NCI-H1694 treated with DMSO at 0.1 percent for 48 hours (cell line): ENCODE results near the gene MS4A15.
"Not testable (repeated sequence)": the region's sequence is repeated elsewhere in the genome, so short reads cannot be mapped to it uniquely, and the experiment has no call there.

Experiments used
- DNase-seq: peaks from one replicate; lab custom pipeline; 2025; lab: John Stamatoyannopoulos, UW

The MS4A15 gene, protein sequence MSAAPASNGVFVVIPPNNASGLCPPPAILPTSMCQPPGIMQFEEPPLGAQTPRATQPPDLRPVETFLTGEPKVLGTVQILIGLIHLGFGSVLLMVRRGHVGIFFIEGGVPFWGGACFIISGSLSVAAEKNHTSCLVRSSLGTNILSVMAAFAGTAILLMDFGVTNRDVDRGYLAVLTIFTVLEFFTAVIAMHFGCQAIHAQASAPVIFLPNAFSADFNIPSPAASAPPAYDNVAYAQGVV

DNA sequence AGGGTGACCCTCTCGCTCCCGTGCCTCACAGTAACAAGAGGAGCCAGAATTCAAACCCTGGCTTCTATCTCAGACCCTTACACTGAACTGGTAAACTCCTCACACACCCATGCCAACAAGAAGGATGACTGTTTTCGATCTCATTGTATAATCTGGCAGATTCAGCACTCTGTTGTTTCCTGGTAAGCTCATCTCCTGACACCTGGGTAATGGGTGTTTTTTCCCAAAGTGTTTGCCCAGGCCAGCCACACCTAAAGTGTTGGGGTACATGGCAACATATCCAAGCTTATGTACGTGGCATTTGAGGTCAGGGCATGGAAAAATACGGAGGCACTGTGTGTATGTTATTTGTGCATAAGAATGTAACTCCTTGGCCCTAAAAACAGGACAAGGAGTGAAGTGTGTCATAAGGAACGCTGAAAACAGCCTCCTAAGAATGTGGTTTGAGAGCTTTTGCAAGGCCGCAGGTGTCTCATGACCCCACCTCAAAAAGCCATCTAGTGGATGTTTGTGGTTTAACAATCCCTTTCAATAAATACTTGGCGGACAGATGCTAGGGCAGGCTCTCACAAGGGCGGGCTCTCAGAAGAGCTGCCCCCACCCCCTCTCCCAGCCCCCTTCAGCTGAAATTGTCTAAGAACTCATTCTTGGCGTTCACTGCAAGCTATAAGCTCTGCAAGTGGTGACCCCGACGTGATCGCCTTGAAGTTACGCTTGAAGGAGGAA, at the start of gene MS4A15:
Gene MS4A15 (plus strand): TSS at position 561 of the 726 bp plus-strand sequence. CDS start 6,867 bp downstream, outside the sequence.
- no peak for DNase-seq

DNA sequence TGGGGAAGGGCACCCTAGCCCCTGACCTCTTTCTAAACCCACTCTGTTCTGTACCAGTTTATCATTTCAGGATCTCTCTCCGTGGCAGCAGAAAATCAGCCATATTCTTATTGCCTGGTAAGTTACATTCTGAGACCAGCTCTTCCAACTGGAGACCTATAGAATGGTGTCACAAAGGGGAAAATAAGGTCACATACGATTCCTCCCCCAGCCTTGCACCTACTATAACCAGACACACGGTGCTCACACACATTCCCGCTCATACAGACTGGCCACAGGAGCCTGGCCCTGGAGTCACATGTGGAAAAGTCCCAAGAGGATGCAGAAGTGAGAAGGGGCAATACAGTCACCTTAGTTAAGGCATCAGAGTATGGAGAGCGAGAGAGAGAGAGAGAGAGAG, 49.7 kb upstream of the MS4A15 start:
- no peak for DNase-seq

DNA sequence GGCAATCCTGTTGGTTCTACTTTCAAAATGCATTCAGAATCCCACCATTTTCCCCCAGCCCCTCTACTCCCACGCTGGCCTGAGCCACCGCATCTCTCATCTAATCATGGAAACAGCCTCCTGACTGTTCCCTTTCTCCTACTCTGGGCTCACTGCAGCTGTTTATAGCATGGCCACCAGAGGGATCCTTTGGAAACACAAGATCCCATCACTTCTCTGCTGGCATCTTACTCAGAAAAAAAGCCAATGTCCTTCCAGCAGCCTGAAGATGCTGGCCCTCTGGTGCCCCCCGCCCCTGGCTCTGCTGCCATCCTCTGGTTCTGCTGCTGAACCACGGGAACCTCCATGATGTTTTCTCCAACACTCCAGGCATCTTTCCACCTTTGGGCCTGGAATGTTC, 46.2 kb upstream of the MS4A15 start:
- DNase-seq, result no peak

DNA sequence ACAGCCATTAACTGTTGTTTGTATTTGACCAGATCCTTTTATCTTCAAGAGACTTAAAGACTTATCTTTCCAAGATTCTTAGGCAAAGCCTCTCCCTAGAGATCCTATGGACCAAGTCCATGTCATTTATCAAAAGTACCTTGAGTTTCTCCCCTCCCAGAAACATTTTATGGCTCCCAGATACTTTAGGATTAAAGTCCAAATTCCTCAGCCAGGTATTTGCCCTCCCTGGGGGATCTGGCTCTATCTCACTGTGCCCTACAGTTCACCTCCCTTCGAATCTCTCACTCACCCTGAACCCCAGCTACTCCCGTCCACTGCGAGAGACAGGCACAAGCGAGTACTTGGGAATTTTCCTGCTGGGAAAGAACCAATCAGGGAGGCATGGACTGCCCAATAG, 45.4 kb upstream of the MS4A15 start:
- no peak for DNase-seq

DNA sequence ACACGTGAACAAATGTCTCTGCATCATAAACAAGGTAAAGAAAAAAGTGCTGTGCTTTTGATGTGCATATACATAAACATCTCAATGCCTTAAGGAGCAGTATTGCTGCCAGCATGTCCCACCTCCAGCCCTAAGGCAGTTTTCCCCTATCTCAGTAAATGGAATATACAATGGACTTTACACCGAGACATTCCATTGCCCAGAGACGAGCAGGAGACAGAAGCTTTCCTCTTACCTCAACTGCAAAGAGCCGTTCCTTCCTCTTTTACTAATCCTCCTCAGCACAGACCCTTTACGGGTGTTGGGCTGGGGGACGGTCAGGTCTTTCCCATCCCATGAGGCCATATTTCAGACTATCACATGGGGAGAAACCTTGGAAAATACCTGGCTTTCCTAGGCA, 43.2 kb upstream of the MS4A15 start:
- DNase-seq, result not testable (repeated sequence)

DNA sequence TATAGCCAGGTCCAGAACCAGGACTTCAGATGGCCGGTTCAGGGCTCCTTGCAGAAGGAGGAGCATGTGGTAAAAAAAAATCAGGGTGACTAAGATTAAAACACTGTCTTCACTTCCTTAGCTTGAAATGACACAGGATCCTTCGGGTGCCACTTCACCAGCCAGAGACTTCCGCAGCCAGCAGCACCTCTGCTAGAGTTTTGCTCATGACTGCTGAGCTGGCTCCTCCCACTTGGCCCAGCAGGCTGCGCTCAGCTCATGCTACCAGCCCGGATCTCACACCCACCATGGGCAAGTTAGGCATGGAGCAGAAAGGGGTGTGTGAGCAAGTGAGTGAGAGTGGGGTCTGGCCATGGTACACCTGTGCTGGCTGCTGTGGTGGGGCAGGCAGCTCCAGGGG, 38.7 kb upstream of the MS4A15 start:
- DNase-seq, result no peak

DNA sequence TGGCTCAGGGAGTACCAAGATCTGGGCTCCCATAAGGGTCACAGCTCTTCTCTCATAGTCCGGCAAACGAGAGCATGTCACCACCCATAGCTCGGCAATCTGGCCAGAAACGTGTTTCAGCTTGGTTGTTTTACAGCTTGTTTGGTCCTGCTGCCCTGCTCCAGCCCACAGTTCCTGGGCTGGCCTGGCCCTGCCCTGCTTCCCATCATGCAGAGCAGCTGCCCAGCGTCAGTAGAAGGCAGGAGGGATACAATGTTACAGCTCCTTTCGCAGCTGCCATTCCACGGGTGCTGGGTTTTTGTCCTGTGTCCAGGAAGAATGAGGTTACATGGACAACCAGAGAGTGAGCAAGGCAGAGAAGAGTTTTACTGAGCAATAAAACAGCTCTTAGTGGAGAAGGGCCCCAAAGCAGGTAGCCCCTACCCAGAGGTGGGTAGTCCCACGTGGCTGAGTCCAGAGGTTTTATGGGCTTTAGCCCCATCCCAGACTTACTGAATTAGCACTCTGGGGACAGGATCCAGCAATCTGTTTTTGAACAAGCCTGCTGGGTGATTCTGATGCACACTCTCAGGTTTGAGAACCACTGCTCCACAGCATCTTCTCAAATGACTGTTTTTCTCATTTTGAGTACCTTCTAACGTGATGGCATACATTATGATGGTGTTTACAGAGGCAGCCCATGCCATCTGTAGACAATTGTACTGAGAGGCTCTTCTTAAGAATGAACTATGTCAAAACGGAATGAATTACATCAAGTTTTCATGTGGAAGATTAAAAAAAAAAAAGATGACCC, 37.9 kb upstream of the MS4A15 start:
- DNase-seq, result no peak

DNA sequence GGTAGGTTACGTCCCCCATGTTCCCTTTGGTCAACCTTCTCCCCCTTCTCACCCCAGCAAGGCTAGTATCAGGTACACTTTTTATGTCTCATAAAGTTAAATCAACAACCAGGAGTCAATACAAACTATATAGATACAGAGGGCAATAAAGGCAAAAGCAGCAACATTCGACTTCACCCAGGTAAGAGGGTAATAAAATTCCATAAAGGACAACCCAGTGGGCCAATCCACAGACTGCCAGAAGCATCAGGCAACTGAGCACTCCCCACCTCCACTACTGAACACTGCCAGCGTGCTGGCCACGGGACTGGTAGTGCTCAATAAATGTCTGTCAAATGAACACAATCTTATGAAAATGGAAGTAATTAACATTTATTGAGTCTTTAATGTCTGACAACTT, 37.3 kb upstream of the MS4A15 start:
- no peak for DNase-seq

DNA sequence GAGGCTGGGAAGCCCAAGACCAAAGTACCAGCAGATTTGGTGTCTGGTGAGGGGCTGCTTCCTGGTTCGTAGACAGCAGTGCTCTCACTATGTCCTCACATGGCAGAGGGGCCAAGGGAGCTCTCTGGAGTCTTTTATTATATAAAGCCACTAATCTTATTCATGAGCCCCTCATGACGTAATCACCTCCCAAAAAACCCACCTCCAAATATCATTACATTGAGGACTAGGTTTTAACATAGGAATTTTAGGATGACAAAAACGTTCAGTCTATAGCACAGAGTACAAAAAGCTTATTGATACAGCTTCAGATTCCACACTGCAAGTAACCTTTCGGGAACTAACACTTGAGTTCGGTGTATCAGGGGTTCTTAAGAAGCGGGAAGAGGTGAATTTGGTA, 36.2 kb upstream of the MS4A15 start:
- no peak for DNase-seq

DNA sequence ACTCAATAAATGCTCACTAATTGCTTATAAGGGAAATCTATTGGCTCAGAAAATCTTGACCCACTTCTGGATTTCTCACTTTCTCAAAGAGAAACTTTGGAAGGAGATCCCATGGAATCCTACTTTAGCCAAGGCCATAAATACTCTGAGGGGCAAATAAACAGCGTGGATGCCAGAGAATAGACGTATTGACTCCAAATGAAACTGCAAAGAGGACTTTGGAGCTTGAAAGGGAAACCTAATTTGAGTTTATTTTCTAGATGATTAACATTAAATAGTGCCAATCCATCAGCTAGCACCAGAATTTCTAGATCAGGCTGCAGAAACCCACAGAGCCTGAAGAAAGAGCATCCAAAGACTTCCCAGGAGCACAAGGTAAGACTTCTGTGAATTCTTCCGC, 32.2 kb upstream of the MS4A15 start, which contains the start of gene MS4A18:
Gene MS4A18 (plus strand): TSS at position 301 of the 400 bp plus-strand sequence.
- no peak for DNase-seq

DNA sequence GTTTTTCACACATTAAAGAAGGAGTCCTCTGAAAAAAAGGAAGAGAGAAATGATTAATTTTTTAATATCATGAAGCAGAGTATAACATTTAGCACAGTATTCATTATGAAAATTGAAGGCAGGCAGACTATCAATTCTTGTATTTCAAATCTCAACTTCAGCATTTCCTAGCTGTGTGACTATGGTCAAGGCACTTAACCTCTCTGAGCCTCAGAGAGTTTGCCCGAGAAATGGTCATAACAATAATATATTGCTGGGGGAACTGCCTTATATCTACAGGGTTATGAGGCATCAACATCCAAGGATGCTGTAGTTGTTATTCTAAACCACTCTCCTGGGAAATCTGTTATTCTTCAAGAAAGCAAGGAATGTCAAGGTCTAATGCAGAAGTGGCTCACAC, 31.1 kb upstream of the MS4A15 start:
- no peak for DNase-seq

DNA sequence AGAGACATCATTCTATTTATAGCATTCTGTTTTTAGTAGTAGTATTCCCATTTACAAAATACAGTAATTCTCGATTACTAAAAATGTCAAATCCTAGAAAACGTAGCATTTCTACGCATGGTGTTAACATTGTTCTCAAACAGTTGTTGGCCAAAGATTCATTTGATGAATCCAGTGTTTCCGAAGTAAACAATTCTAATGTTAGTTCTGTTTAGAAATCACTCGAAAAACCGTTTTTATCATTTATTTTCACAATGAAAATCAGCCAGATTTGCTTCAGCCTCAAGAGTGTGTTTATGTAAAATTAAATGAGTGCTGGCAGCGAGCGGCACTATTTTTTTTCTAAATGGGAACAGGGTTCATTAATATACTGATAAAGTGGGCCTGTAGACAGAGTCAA, 25.1 kb upstream of the MS4A15 start:
- no peak for DNase-seq

DNA sequence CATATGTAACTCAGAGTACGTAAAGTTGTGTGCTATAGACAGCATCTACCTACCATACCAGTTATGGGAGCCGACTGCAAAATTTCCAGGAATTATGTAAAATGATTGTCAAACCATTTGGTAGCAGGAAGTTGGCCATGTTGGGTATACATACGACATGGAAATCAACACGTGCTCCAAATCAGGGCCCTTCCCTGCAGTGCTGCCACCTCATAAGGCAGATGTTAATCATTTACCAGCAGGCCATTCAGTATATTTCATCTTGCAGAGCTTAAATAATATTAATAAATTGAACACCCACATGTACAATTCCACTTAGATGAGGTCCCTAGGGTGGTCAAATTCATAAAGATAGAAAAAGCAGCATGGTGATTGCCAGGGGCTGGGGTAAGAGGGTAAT, 22.4 kb upstream of the MS4A15 start:
- DNase-seq, result no peak

DNA sequence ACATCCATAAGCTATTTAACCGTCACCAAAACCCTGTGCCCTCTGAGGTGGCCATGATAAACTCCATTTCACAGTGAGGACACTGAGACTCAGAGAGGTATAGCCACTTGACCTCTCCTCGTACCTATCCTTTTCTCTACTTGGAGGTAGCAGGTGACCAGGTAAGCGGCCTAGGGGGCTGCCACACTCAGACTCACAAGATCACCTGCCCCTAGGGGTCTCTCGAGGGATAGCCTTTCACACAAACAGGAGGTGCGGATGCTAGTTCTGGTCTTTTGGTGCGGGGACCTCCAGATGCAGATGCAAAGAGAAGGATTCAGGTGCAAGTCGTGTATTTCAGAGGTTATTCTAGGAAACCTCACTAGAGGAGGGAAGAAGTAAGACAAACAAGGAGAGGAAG, 17.6 kb upstream of the MS4A15 start:
- DNase-seq, result no peak

DNA sequence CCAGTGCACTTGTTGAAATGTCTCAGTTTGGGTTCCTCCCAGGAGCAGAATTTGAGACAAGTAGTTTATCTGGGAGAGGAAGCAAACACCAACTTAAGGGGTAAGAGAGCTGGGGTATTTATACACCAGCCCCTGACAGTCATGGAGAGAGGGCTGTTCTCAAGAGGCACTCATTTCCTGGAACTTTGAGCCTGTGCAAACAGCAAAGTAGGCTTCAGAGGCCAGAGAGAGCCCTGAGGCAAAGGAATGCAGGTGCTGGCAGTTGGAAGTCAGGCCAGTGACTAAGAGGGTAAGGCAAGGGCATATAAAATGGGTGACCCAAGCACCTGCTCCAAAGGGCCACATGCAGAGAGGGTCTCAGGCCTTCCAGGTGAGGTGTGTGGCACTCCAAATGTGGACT, 16.1 kb upstream of the MS4A15 start:
- DNase-seq, result no peak

DNA sequence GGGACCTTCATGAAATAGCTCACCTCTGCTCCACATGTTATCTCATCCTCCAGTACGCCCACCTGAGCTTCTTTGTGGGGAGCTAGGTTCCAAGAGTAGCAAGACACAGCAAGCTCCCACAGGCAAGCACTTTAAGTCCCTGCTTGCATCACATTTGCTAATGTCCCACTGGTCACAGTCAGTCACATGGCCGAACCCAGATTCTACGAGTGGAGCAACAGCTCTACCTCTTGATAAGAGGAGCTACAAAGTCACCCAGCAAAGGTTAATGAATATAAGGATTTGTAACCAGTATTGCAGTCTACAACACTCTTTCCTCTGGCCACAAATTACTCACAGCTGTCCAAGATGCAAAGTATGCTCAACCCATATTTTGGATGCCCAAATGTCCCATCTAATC, 15.2 kb upstream of the MS4A15 start:
- DNase-seq, result no peak

DNA sequence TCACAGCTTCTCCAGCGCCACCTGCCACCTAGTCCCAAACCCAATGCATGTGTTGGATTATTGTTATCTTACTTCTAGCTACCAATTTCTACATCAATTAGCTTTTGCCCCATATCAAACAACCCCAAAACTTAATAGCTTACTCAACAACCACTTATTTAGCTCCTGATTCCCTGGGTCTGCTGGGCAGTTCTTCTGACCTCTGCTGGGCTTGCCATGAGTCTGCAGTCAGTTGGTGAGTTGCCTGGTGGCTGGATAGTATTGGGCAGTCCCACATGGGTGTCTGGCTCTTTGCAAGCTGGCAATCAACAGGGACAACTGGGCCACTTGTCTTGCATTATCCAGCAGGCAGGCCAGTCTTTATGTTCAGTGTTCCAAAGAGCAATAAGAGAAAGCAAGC, 13.6 kb upstream of the MS4A15 start:
- DNase-seq, result no peak

DNA sequence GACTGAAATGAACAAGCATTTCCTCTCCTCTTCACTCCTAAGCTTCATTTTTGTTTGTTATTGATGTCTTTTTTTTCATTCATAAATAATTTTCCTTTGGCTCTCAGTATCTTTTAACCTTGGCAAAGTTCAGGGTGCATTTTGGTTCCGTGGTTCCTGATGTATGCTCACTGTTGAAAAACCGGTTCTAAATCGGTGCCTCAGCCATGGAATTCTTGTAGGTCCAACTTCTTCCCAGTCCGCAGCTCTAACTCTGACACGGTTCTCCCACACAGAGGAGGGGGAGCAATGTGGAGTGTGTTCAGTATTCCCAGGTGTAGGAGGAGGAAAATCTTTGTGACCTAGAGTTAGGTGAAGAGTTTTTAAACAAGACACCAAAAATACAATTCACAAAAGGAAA, 12.6 kb upstream of the MS4A15 start:
- no peak for DNase-seq

DNA sequence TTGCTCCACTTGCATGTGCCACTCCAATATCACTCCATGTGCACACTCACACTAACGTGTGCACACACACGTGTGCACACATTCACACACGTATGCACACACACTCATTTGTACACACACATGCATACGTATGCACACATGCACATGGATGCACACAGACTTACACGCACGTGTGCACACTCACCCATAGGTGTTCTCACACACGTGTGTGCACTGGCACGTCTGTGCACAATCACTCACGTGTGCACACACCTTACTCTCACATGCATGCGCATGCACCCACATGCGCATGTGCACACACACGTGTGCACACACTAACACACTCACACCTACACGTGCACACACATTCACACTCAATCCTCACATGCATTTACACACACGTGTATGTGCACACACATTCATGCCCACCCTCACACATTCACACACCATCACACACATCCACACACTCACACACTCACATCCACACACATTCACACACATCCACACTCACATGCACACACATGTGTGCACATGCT, 9.3 kb upstream of the MS4A15 start:
- DNase-seq, result no peak

DNA sequence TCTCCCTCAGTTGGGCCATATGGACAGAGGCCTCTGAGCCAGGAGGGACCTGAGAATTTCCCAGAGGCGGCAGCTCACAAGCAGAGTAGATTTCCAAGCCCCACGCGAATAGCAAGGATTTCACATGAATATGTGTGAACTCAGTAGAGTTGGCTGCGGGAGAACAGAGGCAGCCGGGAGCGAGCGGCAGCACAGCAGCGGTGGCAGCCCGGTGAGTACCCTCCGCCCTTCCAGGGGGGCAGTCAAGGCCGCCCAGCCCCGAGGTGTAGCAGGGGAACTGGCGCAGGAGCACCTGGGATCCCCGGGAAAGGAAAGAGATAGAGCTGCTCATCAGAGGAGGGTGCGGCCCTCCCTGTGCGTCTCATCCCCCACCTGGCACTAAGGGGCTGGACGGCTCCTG, 8.4 kb upstream of the MS4A15 start:
- DNase-seq, result no peak

DNA sequence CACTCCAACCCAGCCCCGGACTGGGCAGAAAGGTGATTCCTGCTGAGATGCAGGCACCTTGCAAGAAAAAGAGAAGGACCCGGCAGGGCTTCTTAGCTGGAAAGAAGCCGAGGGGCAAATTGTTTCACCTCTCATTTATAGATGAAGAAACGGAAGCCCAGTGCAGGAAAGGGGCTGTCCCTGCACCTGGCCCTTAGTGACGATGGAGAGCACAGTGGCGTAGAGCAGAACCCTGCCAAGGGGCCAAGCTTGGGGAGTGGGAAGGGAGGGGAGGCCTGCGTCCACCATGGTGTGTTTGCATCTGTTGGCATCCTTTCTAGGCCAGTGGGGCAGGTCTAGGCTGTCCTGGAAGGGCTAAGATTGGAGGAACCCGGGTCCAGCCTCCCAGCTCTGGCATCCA, 7.8 kb upstream of the MS4A15 start:
- no peak for DNase-seq

DNA sequence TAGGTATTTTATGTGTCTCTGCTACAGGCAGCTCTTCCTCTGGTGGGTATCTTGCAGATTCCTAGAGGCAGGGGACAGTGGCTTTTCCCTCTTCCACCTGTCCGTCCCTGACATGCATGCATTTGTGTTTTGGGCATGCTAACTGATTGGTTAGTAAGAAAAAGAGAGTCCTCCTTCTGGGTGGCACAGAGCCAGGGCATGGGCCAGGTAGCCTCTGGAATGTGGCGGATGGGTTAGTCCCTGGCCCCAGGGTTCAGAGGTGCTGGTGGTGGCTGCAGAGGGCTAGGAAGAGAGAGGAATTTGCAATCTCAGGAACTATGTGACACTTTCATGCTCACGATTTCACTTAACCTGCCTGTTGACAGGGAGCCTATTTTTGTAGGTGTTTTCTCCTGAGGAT, 5.8 kb upstream of the MS4A15 start:
- DNase-seq, result no peak

DNA sequence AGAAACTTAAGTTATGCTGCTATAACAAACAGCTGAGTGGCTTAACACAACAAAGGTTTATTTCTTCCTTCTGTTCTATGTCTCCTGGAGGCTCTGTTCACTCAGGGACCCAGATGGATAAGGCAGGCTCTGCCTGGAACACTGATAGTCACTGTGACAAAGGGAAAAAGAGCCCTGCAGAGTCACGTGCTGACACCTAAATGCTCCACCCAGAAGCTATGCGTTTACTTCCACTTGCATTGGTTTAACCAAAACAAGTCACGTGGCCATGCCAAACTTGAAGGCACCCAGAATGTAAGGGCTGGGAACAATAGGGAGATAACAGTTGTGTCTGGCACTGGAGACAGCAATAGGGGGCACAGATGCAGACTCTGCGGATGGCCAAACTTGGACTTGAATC, 3.4 kb upstream of the MS4A15 start:
- DNase-seq, result no peak
